NCI-H146 treated with DMSO at 0.1 percent for 48 hours (cell line): ENCODE measurements around the gene DYNC1LI1.

Experiments
- DNase-seq: peaks from one replicate; lab custom pipeline; 2025; ENCODE audit not compliant: unreplicated experiment; lab: John Stamatoyannopoulos, UW

Gene DYNC1LI1

GRCh38 chr3:32493437-32494414, 76.9 kb downstream of the DYNC1LI1 start:
- DNase-seq: no peak

GRCh38 chr3:32492684-32493436, 77.8 kb downstream of the DYNC1LI1 start:
- no peak for DNase-seq

GRCh38 chr3:32488474-32489008, 82.1 kb downstream of the DYNC1LI1 start:
- DNase-seq: no peak

GRCh38 chr3:32487781-32488473, 82.7 kb downstream of the DYNC1LI1 start:
- DNase-seq: no peak

GRCh38 chr3:32484436-32484835, 86.2 kb downstream of the DYNC1LI1 start:
- DNase-seq: no peak

- no peak for DNase-seq
Observed at GRCh38 chr3:32483772-32484171, 86.9 kb downstream of the DYNC1LI1 start.

GRCh38 chr3:32482693-32483092, 88.0 kb downstream of the DYNC1LI1 start:
- no peak for DNase-seq

- no peak for DNase-seq
Observed at GRCh38 chr3:32481791-32482631, 88.6 kb downstream of the DYNC1LI1 start.

- no peak for DNase-seq
Observed at GRCh38 chr3:32480604-32481003, 90.1 kb downstream of the DYNC1LI1 start.
